RWPE2 (cell line): ENCODE results near the gene TDRKH.
"Not testable (repeated sequence)": the region's sequence is repeated elsewhere in the genome, so short reads cannot be mapped to it uniquely, and the experiment has no call there.

Experiments
- ATAC-seq: fragments of 200-7000 bp; cut with Tn5 transposase; 3 replicates; pipeline ENCODE4 v1.9.1; 2021; ENCODE audit warnings: low read depth
- DNase-seq: peaks from one replicate; pipeline ENCODE4 v3.0.0-alpha.2; 2020; ENCODE audit warnings: low spot score
- H3K27ac ChIP-seq: fragments of 450-650 bp; 2 replicates; pipeline ENCODE4 v1.5.1; 2017; ENCODE audit warnings: mild to moderate bottlenecking; ENCODE audit not compliant: poor library complexity, severe bottlenecking
- H3K27me3 ChIP-seq: fragments of 250-450 bp; sonication (Bioruptor Pico); 2 replicates; pipeline ENCODE4 v1.5.1; 2021; ENCODE audit warnings: mild to moderate bottlenecking, moderate library complexity; ENCODE audit not compliant: insufficient read depth, poor library complexity, severe bottlenecking
- H3K36me3 ChIP-seq: fragments of 250-450 bp; sonication (Bioruptor Pico); 2 replicates; pipeline ENCODE4 v1.5.1; 2020; ENCODE audit warnings: low read depth, mild to moderate bottlenecking, moderate library complexity
- H3K4me1 ChIP-seq: fragments of 250-450 bp; sonication (Bioruptor Pico); 2 replicates; pipeline ENCODE4 v1.5.1; 2021; ENCODE audit warnings: mild to moderate bottlenecking, moderate library complexity; ENCODE audit not compliant: insufficient read depth, poor library complexity, severe bottlenecking
- H3K4me3 ChIP-seq: fragments of 250-450 bp; sonication (Bioruptor Pico); 2 replicates; pipeline ENCODE4 v1.5.1; 2021; ENCODE audit warnings: mild to moderate bottlenecking, moderate library complexity; ENCODE audit not compliant: severe bottlenecking
- H3K9me3 ChIP-seq: fragments of 250-450 bp; sonication (Bioruptor Pico); 2 replicates; pipeline ENCODE4 v1.5.1; 2021; ENCODE audit warnings: mild to moderate bottlenecking, moderate library complexity; ENCODE audit not compliant: severe bottlenecking
- CTCF ChIP-seq: fragments of 450-650 bp; IDR thresholded peaks from one replicate; pipeline ENCODE4 v1.5.1; 2017; ENCODE audit warnings: mild to moderate bottlenecking, moderate library complexity; ENCODE audit not compliant: poor library complexity, severe bottlenecking

The TDRKH gene

GRCh38 chr1:151790940-151791651 is 796 bp upstream of the TDRKH start:
- peak; percentile 11; the same call in 1 of the 3 replicates for ATAC-seq

GRCh38 chr1:151787689-151788088 is 2.6 kb downstream of the TDRKH start:
- peaks cover 6% of the 10 kb centered on the region; the same call in 1 of the 2 replicates for H3K36me3 ChIP-seq
- H3K9me3 ChIP-seq, result no peaks in the 10 kb centered on the region
- no peak for DNase-seq
- peaks cover 5% of the 10 kb centered on the region for H3K4me1 ChIP-seq
- TF ChIP-seq CTCF, result no peak
- no peaks in the 10 kb centered on the region for H3K27me3 ChIP-seq
- no peak overlapping the region for H3K4me3 ChIP-seq
- H3K27ac ChIP-seq, result no peak overlapping the region
- ATAC-seq, result no peak

More at GRCh38 chr1:151790940-151791651, 796 bp upstream of the TDRKH start:
- peak overlapping the region; percentile 55 for H3K4me3 ChIP-seq
- peaks cover 5% of the 10 kb centered on the region for H3K4me1 ChIP-seq
- peak overlapping the region; percentile 30 for H3K27ac ChIP-seq
- H3K36me3 ChIP-seq, result no peaks in the 10 kb centered on the region; the same call in 1 of the 2 replicates
- no peak for DNase-seq
- TF ChIP-seq CTCF, result no peak
- H3K27me3 ChIP-seq, result no peaks in the 10 kb centered on the region
- H3K9me3 ChIP-seq, result no peaks in the 10 kb centered on the region

- Histone ChIP-seq H3K9me3 (no peaks in the 10 kb centered on the region), H3K27me3 (no peaks in the 10 kb centered on the region)
- TF ChIP-seq CTCF, result no peak
Measured at GRCh38 chr1:151783796-151784195, 6.5 kb downstream of the TDRKH start.

GRCh38 chr1:151782741-151783140 is 7.6 kb downstream of the TDRKH start:
- Histone ChIP-seq H3K27me3 (no peaks in the 10 kb centered on the region), H3K4me3 (no peak overlapping the region), H3K27ac (no peak overlapping the region), H3K9me3 (no peaks in the 10 kb centered on the region), H3K36me3 (peaks cover 32% of the 10 kb centered on the region), H3K4me1 (no peaks in the 10 kb centered on the region)
- DNase-seq (no peak), ATAC-seq (no peak)
- no peak for TF ChIP-seq CTCF

More at GRCh38 chr1:151783796-151784195, 6.5 kb downstream of the TDRKH start:
- Histone ChIP-seq H3K4me1 (no peaks in the 10 kb centered on the region), H3K27ac (no peak overlapping the region), H3K4me3 (no peak overlapping the region), H3K36me3 (peaks cover 24% of the 10 kb centered on the region)
- ATAC-seq, result no peak
- DNase-seq, result no peak

GRCh38 chr1:151782026-151782425 is 8.3 kb downstream of the TDRKH start:
- not testable (repeated sequence) for ATAC-seq, H3K4me3 ChIP-seq, H3K9me3 ChIP-seq, DNase-seq, H3K4me1 ChIP-seq, H3K27ac ChIP-seq, H3K27me3 ChIP-seq
- H3K36me3 ChIP-seq, result peaks cover 37% of the 10 kb centered on the region

GRCh38 chr1:151780736-151781135 is 9.6 kb downstream of the TDRKH start:
- H3K27me3 ChIP-seq, H3K9me3 ChIP-seq, H3K4me3 ChIP-seq, H3K27ac ChIP-seq, ATAC-seq, DNase-seq, H3K4me1 ChIP-seq: not testable (repeated sequence)
- peaks cover 42% of the 10 kb centered on the region for H3K36me3 ChIP-seq
